Gastrocnemius medialis (tissue), 4 donors: ENCODE data around the gene MSANTD3. TPM values are rescaled to one million over a fixed set of nuclear protein-coding genes. Genes with fewer than 3 reads are reported as not detected.

Experiments
- ATAC-seq, 2 donors: fragments of 150-250 bp; one replicate each; pipeline ENCODE4 v1.9.1; 2016
- DNase-seq, 2 donors: peaks; one replicate each; pipeline ENCODE4 v3.0.0-alpha.2; 2019
- H3K27ac ChIP-seq, 4 donors: fragments of 200-600 bp; sonication (generic); 1 replicate in 1 of 4; 2 replicates in 3 of 4; pipeline ENCODE4 v1.5.1; 2016 to 2018; ENCODE audit warnings: mild to moderate bottlenecking in 2 of 4, moderate library complexity in 1 of 4
- H3K27me3 ChIP-seq, 3 donors: fragments of 200-600 bp; sonication (generic) in 2 of 3; 1 replicate in 1 of 3; 2 replicates in 2 of 3; pipeline versions ENCODE4 v1.5.1 to v1.6.0; 2016 to 2019; ENCODE audit warnings: mild to moderate bottlenecking in 1 of 3, moderate library complexity in 1 of 3
- H3K36me3 ChIP-seq, 2 donors: fragments of 200-600 bp; sonication (generic) in 1 of 2; one replicate each; pipeline ENCODE4 v1.5.1; 2017 to 2018
- H3K4me1 ChIP-seq, 2 donors: fragments of 200-600 bp; sonication (generic) in 1 of 2; one replicate each; pipeline ENCODE4 v1.5.1; 2016 to 2017; ENCODE audit warnings: mild to moderate bottlenecking in 2 of 2
- H3K4me3 ChIP-seq, 4 donors: fragments of 200-600 bp; sonication (generic) in 3 of 4; 1 replicate in 1 of 4; 2 replicates in 3 of 4; pipeline ENCODE4 v1.5.1; 2016 to 2019; ENCODE audit warnings: mild to moderate bottlenecking in 2 of 4
- H3K9me3 ChIP-seq, 3 donors: fragments of 200-600 bp; sonication (generic) in 2 of 3; 1 replicate in 1 of 3; 2 replicates in 2 of 3; pipeline ENCODE4 v1.5.1; 2016 to 2019
- POLR2A ChIP-seq, 2 donors: fragments of 450-650 bp; IDR thresholded peaks; one replicate each; pipeline ENCODE4 v1.6.1; 2017; ENCODE audit warnings: antibody characterized with exemption in 2 of 2, mild to moderate bottlenecking in 2 of 2, moderate library complexity in 2 of 2
- in situ Hi-C, 4 donors: fragments of 200-750 bp; cut with MboI; loops; one replicate each; pipeline versions ENCODE4 v1.15.0 to v1.8.0; 2017; ENCODE audit warnings: low sequenced_read_pairs in 4 of 4
- intact Hi-C: fragments of 100-400 bp; cut with DNase I; formaldehyde crosslinking; loops from one replicate; pipeline ENCODE4 v1.15.1; 2023; ENCODE audit warnings: low total_unique reads
- total RNA-seq, 4 donors: library from RNA; depleted of rRNA; stranded (reverse); fragments of >200 nt; gene quantifications; one replicate each; pipeline versions ENCODE4 v1.1.0 to v1.2.3, GENCODE V29; 2016
- TF ChIP-seq, protein P1 (sequence below), 5 experiments: fragments of 450-650 bp in 3 of 5; fragments of 200-600 bp in 2 of 5; sonication (generic) in 2 of 5; IDR thresholded peaks in 4 of 5; conservative IDR thresholded peaks in 1 of 5; 1 replicate in 4 of 5; 2 replicates in 1 of 5; pipeline ENCODE4 v1.5.1; 2016 to 2019; ENCODE audit warnings: antibody characterized with exemption in 5 of 5, mild to moderate bottlenecking in 3 of 5, moderate library complexity in 3 of 5

The MSANTD3 gene
- total RNA-seq, 4 donors from 2014 or later: 23.3 to 62.6 (median 40.1) TPM

DNA sequence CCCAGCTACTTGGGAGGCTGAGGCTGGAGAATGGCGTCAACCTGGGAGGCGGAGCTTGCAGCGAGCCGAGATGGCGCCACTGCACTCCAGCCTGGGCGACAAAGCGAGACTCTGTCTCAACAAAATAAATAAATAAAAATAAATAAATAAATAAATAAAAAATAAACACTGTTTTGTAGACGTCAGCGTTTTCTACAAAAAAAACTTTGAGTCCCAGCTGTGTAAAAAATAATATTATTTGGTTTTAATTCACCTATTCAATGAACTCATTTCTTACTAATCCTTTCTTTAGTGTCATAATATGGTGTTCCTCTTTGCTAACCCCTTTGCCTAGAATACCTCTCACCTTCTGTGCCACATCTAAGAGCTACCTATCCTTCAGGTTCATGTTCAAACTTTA, 30.2 kb upstream of the MSANTD3 start:
- TF ChIP-seq, protein P1, sequence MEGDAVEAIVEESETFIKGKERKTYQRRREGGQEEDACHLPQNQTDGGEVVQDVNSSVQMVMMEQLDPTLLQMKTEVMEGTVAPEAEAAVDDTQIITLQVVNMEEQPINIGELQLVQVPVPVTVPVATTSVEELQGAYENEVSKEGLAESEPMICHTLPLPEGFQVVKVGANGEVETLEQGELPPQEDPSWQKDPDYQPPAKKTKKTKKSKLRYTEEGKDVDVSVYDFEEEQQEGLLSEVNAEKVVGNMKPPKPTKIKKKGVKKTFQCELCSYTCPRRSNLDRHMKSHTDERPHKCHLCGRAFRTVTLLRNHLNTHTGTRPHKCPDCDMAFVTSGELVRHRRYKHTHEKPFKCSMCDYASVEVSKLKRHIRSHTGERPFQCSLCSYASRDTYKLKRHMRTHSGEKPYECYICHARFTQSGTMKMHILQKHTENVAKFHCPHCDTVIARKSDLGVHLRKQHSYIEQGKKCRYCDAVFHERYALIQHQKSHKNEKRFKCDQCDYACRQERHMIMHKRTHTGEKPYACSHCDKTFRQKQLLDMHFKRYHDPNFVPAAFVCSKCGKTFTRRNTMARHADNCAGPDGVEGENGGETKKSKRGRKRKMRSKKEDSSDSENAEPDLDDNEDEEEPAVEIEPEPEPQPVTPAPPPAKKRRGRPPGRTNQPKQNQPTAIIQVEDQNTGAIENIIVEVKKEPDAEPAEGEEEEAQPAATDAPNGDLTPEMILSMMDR (IDR thresholded peaks at IDR 0.05 in 4 of 5, conservative IDR thresholded peaks at IDR 0.05 in 1 of 5): no peak
- no peak for TF ChIP-seq POLR2A (IDR thresholded peaks at IDR 0.05)
- H3K4me1 ChIP-seq: no peaks in the 10 kb centered on the region
- no peaks in the 10 kb centered on the region for H3K27me3 ChIP-seq
- DNase-seq: no peak
- no peak for ATAC-seq
- H3K27ac ChIP-seq: no peak overlapping the region
- in situ Hi-C loops: no loop called here
- no peaks in the 10 kb centered on the region for H3K9me3 ChIP-seq
- intact Hi-C loops: no loop called here
- no peak overlapping the region for H3K4me3 ChIP-seq
- H3K36me3 ChIP-seq: no peaks in the 10 kb centered on the region

DNA sequence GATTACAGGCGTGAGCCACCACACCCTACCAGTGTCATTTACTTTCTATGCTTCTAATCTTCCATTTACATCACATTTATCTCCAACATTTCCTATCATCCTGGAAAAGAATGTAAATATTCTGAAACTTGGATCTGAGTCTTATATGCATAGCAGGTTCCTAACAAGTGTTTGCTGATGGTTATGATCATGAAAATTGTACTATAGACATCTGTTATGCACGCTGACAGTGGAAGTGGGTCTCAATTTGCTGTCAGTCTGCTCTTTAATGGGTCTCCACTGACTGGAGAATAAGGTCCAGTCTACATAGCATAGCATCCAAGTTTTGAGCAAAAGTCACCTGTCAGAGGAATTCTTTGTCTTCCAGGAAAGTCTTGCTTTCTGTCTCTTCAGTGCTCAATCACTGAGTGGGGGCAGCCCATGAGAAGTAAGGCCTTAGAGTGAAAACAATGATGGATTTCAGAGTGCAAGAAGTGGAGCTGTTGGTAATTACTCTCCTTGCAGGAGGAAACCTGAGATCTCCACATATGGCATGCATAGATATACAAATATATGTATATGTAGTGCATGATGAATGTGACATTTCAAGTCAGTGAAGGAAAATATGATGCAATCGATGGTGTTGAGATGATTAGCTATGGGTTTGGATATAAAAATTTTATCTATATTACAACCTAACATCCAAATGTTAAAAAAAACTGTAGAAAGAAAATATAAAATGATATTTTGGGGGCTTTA, 29.2 kb upstream of the MSANTD3 start:
- no peaks in the 10 kb centered on the region for H3K4me1 ChIP-seq
- intact Hi-C loops (no loop called here), in situ Hi-C loops (no loop called here)
- no peaks in the 10 kb centered on the region for H3K27me3 ChIP-seq
- ATAC-seq (no peak), DNase-seq (no peak)
- H3K9me3 ChIP-seq: no peaks in the 10 kb centered on the region
- H3K36me3 ChIP-seq: no peaks in the 10 kb centered on the region
- TF ChIP-seq, protein P1 (IDR thresholded peaks at IDR 0.05 in 4 of 5, conservative IDR thresholded peaks at IDR 0.05 in 1 of 5): no peak
- no peak for TF ChIP-seq POLR2A (IDR thresholded peaks at IDR 0.05)
- no peak overlapping the region for H3K27ac ChIP-seq
- H3K4me3 ChIP-seq: no peak overlapping the region

DNA sequence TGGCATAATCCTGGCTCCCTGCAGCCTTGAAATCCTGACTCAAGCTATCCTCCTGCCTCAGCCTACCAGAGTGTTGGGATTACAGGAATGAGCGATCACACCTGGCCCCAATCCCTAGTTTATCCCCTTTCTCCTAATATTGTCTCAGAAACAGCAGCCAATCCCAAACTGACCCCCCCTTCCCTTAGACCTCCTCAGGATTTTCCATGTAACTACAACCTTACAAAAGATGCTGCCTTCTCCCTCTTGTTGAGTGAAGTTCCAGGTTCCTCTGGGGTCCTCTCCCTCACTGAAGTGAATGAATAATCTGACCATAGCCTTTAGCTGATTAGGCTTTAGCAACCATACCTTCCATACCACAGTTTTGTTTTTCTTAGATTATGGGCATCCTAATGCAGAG, 25.9 kb upstream of the MSANTD3 start:
- ATAC-seq: no peak
- Histone ChIP-seq H3K36me3 (no peaks in the 10 kb centered on the region), H3K4me3 (no peak overlapping the region), H3K9me3 (no peaks in the 10 kb centered on the region), H3K4me1 (no peaks in the 10 kb centered on the region), H3K27ac (no peak overlapping the region), H3K27me3 (no peaks in the 10 kb centered on the region)
- DNase-seq: no peak
- TF ChIP-seq, protein P1 (IDR thresholded peaks at IDR 0.05 in 4 of 5, conservative IDR thresholded peaks at IDR 0.05 in 1 of 5): no peak
- TF ChIP-seq POLR2A (IDR thresholded peaks at IDR 0.05): no peak
- intact Hi-C loops: no loop called here
- in situ Hi-C loops: no loop called here

DNA sequence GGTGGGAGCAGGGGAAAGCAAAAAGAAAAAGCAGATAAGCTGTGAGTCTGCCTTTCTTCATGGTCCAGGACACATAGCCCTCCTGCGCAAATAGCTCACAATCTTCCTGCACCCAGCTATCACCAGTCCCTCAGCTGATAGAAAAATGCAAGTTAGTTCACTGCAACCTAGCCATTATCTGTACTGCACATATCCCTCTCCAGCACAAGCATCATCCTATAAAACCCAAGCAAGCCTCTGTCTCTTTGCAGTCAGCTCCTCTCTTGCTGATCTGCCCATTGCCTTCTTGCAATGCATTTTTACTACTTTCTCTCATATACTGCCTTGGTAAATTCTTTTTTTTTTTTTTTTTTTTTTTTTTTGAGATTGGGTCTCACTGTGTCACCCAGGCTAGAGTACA, 20.0 kb upstream of the MSANTD3 start:
- intact Hi-C loops: no loop called here
- in situ Hi-C loops: no loop called here
- no peak for TF ChIP-seq POLR2A (IDR thresholded peaks at IDR 0.05)
- TF ChIP-seq, protein P1 (IDR thresholded peaks at IDR 0.05 in 4 of 5, conservative IDR thresholded peaks at IDR 0.05 in 1 of 5): no peak

More for the DNA sequence above, 20.0 kb upstream of the MSANTD3 start:
- Histone ChIP-seq H3K4me3 (no peak overlapping the region), H3K27ac (no peak overlapping the region), H3K27me3 (no peaks in the 10 kb centered on the region), H3K4me1 (peaks cover 1 to 4% of the 10 kb centered on the region in 2 donors), H3K9me3 (no peaks in the 10 kb centered on the region), H3K36me3 (no peaks in the 10 kb centered on the region)
- DNase-seq (no peak), ATAC-seq (no peak)
